ENCODE measurements around the gene KCTD15.

KCTD15 gene, protein sequence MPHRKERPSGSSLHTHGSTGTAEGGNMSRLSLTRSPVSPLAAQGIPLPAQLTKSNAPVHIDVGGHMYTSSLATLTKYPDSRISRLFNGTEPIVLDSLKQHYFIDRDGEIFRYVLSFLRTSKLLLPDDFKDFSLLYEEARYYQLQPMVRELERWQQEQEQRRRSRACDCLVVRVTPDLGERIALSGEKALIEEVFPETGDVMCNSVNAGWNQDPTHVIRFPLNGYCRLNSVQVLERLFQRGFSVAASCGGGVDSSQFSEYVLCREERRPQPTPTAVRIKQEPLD

GRCh38 chr19:33796164-33796875 lies at the start of gene KCTD15:
Gene KCTD15 (plus strand): TSS chr19:33796870. CDS start chr19:33800455, 3,585 bp downstream.
- TF ChIP-seq NFIC (IDR thresholded peaks at IDR 0.05) (no peak), EP300 (IDR thresholded peaks at IDR 0.05; ENCODE audit: borderline replicate concordance) (no peak), TCF12 (IDR thresholded peaks at IDR 0.05; ENCODE audit: low read depth) (no peak), RAD21 (IDR thresholded peaks at IDR 0.05; ENCODE audit: low read depth) (no peak), CREB1 (IDR thresholded peaks at IDR 0.05; ENCODE audit: low read depth) (no peak), EGR1 (IDR thresholded peaks at IDR 0.05) (no peak), TAF1 (IDR thresholded peaks at IDR 0.05; ENCODE audit: low read depth) (no peak), CEBPB (IDR thresholded peaks at IDR 0.05) (no peak), ZBTB7A (IDR thresholded peaks at IDR 0.05; ENCODE audit: low read depth) (no peak), USF1 (IDR thresholded peaks at IDR 0.05) (no peak), TEAD4 (IDR thresholded peaks at IDR 0.05) (no peak), FOXM1 (IDR thresholded peaks at IDR 0.05; ENCODE audit: borderline replicate concordance, low read depth) (no peak), YY1 (IDR thresholded peaks at IDR 0.05; ENCODE audit: low read depth) (no peak)
- TF ChIP-seq, protein P1, sequence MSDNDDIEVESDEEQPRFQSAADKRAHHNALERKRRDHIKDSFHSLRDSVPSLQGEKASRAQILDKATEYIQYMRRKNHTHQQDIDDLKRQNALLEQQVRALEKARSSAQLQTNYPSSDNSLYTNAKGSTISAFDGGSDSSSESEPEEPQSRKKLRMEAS (IDR thresholded peaks at IDR 0.05): no peak
- TF ChIP-seq, protein P2, sequence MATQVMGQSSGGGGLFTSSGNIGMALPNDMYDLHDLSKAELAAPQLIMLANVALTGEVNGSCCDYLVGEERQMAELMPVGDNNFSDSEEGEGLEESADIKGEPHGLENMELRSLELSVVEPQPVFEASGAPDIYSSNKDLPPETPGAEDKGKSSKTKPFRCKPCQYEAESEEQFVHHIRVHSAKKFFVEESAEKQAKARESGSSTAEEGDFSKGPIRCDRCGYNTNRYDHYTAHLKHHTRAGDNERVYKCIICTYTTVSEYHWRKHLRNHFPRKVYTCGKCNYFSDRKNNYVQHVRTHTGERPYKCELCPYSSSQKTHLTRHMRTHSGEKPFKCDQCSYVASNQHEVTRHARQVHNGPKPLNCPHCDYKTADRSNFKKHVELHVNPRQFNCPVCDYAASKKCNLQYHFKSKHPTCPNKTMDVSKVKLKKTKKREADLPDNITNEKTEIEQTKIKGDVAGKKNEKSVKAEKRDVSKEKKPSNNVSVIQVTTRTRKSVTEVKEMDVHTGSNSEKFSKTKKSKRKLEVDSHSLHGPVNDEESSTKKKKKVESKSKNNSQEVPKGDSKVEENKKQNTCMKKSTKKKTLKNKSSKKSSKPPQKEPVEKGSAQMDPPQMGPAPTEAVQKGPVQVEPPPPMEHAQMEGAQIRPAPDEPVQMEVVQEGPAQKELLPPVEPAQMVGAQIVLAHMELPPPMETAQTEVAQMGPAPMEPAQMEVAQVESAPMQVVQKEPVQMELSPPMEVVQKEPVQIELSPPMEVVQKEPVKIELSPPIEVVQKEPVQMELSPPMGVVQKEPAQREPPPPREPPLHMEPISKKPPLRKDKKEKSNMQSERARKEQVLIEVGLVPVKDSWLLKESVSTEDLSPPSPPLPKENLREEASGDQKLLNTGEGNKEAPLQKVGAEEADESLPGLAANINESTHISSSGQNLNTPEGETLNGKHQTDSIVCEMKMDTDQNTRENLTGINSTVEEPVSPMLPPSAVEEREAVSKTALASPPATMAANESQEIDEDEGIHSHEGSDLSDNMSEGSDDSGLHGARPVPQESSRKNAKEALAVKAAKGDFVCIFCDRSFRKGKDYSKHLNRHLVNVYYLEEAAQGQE (IDR thresholded peaks at IDR 0.05; ENCODE audit: low read depth): no peak

DNA sequence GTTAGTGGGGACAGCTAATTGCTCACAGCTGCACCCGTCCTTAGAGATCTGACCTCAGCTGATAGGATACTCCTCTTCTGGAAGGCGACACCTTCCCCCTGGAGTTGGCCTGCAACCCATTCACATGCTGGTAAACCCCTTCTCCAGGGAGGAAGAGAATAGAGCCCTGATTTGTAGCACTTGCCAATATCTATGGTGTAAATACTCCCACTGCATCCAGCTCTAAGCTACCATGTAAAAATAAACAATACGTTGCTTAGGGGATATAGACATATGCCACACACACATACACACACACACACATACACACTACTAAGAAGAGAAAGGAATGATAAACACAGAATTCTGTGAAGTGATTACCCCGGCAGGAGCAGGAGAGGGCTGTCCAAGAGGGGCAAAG lies 49.4 kb upstream of the KCTD15 start:
- no peak for TF ChIP-seq CREB1 (IDR thresholded peaks at IDR 0.05; ENCODE audit: low read depth)
- TF ChIP-seq, protein P1 (IDR thresholded peaks at IDR 0.05): no peak
- no peak for TF ChIP-seq TEAD4 (IDR thresholded peaks at IDR 0.05)
- no peak for TF ChIP-seq NFIC (IDR thresholded peaks at IDR 0.05)
- TF ChIP-seq FOXM1 (IDR thresholded peaks at IDR 0.05; ENCODE audit: borderline replicate concordance, low read depth): no peak
- TF ChIP-seq USF1 (IDR thresholded peaks at IDR 0.05): no peak
- no peak for TF ChIP-seq RAD21 (IDR thresholded peaks at IDR 0.05; ENCODE audit: low read depth)
- no peak for TF ChIP-seq CEBPB (IDR thresholded peaks at IDR 0.05)
- no peak for TF ChIP-seq EGR1 (IDR thresholded peaks at IDR 0.05)

DNA sequence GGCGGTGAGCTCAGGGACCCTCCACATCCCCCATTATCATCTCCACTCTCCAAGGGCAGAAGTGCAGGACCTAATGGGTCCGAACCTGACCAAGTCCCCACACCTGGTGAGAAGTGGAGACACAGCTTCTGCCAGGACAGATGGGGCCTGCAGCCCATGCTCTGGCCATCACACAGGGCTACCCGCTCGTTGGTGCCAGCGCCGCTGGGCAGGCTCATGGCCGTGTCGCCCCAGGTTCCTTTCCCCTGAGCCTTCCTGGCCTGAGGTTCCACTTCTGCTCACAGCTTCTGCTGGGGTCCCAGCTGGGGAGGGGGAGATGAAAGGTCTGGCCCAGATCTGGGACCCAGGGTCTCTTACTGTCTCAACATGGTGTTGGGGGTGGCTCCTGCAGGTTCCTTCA lies 48.4 kb upstream of the KCTD15 start:
- TF ChIP-seq, protein P1 (IDR thresholded peaks at IDR 0.05): no peak
- TF ChIP-seq TAF1 (IDR thresholded peaks at IDR 0.05; ENCODE audit: low read depth): no peak

DNA sequence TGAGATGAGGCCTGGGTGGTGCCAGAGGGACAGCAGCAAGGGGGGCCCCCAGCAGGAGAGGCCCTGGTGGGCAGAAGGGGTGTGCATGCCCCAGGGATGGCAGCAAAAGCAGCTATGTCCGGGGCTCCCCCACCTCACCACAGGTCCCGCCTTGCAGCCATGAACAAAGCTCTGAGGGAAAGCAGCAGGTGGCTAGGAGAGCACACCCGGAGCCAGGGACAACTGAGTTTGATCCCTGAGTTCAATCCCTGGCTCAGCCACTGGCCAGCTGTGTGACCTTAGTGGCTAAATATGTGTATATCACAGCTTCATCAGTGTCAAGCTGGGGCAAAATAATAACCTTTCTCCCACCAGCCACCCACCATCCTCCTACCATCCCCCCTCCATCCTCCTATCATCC lies 47.7 kb upstream of the KCTD15 start:
- TF ChIP-seq CREB1 (IDR thresholded peaks at IDR 0.05; ENCODE audit: low read depth): no peak
- TF ChIP-seq NFIC (IDR thresholded peaks at IDR 0.05): no peak
- TF ChIP-seq EP300 (IDR thresholded peaks at IDR 0.05; ENCODE audit: borderline replicate concordance): no peak
- TF ChIP-seq, protein P2 (IDR thresholded peaks at IDR 0.05; ENCODE audit: low read depth): no peak
- no peak for TF ChIP-seq ZBTB7A (IDR thresholded peaks at IDR 0.05; ENCODE audit: low read depth)
- no peak for TF ChIP-seq TAF1 (IDR thresholded peaks at IDR 0.05; ENCODE audit: low read depth)
- TF ChIP-seq YY1 (IDR thresholded peaks at IDR 0.05; ENCODE audit: low read depth): no peak
- TF ChIP-seq EGR1 (IDR thresholded peaks at IDR 0.05): no peak
- TF ChIP-seq, protein P1 (IDR thresholded peaks at IDR 0.05): no peak
- TF ChIP-seq RAD21 (IDR thresholded peaks at IDR 0.05; ENCODE audit: low read depth): no peak

GRCh38 chr19:33749619-33750175 lies 47.0 kb upstream of the KCTD15 start:
- TF ChIP-seq, protein P2 (IDR thresholded peaks at IDR 0.05; ENCODE audit: low read depth): peak; percentile 33; the same call in 1 of the 2 replicates
- TF ChIP-seq USF1 (IDR thresholded peaks at IDR 0.05): peak; percentile 37; the same call in 1 of the 2 replicates
- no peak for TF ChIP-seq TAF1 (IDR thresholded peaks at IDR 0.05; ENCODE audit: low read depth)
- no peak for TF ChIP-seq FOXM1 (IDR thresholded peaks at IDR 0.05; ENCODE audit: borderline replicate concordance, low read depth)
